ENCODE data around the gene TANGO6. TPM values are rescaled to one million over a fixed set of nuclear protein-coding genes. Genes with fewer than 3 reads are reported as not detected.

TANGO6 gene
- polyA plus RNA-seq, 1 donor, result 6.2 TPM

DNA sequence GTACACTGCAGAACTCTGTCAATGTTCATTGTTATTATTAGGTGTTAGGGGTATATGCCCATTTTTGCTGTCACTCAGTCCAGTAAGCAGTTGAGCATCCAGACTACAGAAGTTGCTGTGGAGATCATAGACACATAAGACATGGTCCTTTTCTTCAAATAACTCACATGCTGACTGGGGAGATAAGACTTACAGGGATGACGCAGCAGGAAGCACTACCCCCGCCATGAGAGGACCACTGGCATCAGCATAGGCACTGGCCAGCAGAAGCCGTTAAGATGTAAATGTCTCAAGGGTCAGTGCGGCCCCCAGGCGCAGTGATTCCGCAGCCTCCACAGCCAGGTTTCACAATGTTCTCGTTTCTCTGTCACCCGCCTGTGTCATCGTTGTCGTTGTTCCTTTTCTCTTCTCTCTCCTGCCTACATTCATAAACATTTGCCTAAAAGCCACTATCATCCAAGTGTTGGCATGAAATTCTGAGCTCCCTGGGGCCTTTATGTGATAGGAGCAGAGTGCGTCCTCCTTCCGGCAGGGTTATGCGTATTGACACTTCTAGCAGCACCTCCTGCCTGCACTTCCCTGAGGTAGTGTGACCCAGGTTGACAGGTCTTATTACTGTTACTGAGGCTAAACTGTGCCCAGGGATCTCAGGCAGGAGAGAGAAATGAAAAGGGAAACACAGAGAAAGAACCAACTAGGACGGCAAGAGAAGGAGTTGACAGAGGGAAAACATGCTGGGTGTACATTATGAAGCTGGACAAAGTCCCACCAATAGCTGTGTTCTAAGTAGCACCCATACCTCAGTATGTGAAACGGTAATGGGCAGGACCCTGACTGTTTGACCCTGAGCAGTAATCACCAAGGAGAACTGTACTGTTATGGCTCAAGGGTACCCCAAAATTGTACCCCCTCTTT is 17.9 kb downstream of the TANGO6 start:
- DNase-seq, result no peak

DNA sequence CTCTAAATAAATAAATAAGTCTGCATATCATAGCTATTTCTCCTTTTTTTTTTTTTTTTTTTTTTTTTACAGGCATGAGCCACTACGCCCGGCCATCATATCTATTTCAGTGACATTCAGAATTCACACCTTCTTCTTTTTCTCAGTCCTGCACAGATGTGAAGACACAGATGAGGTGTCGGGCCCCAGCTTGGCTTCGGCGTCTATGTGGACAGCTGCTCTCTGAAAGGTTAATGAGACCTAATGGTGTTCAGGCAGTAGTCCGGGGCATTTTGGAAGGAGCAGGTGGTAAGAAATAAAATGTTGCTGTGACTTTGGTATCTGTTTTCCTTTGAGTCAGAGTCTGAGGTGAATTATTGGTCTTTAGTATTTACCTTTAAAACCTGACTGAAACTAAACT is 23.6 kb downstream of the TANGO6 start:
- DNase-seq, result no peak

DNA sequence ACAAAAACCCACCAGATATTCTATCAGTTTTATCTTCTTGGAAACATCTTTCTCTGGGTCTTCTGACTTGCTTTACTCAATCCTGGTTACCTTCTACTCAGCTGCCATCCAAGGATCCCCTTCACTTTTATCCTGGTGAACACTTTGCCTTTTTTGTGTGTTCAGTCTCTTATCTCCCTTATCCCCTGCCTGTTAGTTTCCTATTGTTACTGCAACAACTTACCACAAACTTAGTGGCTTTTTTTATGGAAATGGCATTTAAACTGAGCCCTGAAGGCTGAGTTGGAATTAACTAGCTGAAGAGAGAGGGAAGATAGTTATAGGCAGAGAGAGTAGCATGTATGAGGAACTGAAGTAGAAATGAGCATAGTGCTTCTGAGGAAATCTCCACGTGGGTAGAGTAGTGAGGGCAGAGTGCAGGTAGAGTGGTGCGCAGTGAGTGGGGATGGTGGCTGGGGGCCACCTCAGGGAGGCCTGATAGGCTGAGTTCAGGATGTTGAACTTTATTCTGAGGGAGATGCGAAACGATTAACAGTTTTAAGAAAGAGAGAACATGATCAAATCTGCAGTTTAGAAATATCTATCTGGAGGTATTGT is 26.3 kb downstream of the TANGO6 start:
- DNase-seq, result no peak

DNA sequence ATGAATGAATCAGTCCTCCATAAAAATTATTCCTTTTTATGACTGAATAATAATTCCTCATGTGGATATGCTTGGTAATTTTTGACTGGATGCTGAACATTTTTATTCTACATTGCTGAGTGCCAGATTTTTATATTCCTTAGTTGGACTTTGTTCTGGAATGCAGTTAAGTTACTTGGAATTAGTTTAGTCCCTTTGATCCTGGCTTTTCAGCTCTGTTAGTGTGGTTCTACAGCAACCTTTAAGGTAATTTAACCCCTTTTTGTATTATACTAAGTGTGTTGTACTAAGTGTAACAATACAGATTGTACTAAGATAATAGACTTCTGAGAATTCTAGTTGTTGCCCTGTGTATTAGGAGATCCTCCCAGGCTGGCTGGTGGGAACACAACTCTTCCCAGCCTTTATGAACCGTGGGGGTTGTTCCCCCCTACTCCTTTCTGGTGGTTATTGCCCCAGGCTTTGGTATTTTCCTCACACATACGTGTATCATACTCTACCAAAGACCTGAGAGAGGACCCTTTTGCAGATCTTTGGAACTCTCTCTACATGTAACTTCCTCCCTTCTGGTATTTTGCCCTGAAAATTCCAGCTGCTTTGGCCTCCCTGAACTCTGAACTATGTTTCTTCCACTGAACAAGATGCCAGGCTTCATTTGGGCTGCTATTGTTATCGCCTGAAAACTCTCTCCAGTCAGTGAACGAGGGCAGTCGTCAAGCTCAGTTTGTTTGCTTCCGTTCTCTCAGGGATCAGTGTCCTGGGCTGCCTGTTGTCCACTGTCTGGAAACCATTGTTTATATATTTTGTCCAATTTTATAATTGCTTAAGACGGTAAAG is 30.5 kb downstream of the TANGO6 start:
- DNase-seq, result no peak

DNA sequence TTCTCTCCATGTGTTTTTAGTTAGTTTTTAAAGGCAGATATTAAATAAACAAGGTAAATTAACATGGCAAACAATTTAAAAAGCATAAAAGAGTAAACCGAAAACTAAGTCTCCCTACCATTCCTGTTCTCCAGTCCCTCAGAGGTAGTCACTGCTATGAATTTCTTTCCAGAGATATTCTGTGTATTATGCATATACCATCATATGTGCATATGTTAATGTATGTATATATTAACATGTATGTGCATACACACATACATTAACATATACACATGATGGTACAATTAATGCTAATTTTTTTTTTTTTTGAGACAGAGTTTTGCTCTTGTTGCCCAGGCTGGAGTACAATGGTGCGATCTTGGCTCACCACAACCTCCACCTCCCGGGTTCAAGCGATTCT is 32.5 kb downstream of the TANGO6 start:
- DNase-seq, result no peak

DNA sequence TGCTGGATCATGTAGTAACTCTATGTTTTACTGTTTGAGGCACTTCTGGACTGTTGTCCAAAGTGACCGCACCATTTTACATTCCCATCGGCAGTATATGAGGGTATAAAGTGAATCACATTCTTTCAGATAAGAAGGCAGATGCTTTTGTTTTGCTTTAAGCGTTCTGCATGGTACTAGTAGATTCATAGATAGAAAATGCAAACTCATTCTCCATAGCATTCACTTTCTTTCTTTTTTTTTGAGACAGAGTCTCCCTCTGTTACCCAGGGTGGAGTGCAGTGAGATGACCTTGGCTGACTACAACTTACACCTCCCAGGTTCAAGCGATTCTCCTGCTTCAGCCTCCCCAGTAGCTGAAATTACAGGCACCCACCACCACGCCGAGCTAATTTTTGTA is 40.4 kb downstream of the TANGO6 start:
- DNase-seq, result no peak

DNA sequence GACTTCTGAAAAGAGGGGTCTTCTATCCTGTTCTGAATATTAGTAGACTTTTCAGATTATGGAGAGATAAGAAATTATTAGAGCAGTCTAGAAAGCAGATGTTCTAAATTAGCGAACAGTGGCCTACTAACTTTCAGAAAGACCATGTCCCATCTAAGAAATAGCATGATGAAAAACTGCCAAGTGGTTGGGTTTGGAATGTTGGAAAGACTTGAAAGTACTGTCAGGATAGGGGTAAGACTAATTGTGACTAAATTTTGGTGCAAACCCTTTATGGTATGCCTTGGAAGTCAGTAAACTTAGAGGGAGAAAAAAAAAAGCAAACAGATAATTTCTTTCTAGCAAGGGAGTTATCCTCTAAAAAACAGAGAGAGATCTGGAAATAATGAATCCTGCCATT is 41.1 kb downstream of the TANGO6 start:
- DNase-seq, result no peak

DNA sequence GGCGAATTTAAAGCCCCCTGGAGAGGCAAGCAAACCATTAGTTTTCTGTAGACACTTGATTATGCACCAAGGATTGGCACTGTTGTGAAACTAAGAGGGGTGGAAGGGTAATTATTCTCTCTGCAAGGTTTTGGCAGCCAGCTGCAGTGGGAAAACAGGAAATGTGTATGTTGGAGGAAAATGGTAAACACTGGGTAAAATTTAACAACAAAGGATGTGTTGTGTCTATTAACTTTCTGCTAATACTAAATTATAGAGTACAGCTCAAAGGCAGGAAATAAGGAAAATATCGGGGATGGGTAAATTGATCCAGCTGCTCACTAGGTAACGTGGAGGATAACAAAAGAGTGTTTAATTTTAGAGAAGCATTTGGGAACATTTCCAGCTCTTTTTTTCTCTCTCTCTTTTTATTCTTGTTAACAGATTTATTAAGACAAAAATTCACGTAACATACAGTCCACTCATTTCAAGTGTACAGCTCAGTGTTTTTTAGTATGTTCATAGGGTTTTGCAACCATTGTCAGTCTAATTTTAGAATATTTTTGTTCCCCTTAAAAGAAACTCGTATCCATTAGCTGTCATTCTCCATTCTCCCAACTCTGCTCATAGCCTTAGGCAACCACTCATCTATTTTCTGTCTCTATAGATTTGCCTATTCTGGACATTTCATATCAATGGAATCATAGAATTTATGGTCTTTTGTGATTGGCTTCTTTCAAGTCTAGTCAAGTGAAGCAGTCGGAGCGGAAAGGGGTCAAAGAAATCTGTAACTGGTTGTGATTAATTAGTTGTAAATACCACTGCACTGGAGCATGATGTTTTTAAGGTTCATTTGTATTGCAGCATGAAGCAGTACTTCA is 41.8 kb downstream of the TANGO6 start:
- DNase-seq, result no peak

DNA sequence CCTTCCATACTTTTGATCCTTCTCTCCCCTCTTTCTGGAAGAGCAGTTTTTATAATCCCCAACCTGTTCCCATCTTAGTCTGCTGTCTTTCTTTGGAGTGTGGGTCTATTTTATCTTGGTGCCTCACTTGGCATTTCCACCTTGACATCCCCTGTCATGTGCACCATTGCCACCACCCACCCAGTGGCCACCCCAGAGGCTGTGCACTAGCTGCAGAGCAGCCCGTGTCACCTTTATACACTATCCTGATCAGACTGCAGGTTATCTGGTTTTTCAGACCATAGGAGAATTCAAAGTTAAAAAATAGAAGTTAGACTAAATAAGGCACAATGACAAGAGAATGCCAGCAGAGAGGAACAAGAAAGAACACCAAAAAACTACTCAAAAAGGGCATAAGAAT is 43.8 kb downstream of the TANGO6 start:
- DNase-seq, result no peak

DNA sequence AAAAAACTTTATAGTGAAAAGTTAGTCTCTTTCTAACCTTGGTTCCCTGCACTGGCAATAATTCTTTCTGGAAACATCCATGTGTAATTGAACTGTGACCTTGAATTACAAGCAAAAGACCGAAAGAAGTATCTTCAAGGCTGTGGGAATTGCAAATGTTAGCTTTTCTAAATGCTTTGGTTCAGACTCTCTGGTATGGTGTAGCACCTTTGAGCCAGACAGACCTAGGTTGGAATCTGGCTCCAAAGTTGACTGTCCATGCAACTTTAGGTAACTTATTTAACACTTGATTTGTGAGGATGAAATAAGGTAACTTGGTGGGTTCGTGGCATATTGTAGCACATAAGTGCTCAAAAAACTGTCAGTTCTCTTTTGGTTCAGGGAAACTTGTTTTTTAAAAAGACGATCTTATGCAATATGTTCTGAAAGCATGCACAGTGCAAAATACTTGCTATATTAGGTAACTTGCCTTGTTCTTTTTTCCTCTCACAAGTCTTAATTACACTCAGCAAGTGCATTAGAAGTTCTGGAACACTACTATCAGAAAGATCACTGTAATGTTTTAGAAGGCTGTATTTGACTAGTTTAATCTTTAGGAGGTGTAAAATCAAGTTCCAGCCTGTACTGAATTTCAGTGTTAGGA is 46.3 kb downstream of the TANGO6 start:
- no peak for DNase-seq

DNA sequence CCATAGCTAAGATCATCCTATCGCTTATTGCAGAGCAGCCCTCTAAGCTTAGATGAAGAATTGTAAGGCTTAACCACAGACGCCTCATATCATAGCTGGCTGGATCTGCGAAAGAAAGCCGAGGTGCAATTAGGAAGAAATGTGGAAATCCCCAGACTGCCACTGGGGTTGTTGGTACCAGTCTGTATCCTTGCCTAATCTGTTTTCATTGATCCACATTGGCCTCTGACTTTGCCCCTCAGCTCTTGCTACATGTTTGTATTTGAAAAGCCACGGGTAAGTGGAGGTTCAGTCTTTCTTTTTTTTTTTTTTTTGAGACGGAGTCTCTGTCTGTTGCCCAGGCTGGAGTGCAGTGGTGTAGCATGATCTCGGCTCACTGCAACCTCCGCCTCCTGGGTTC is 48.9 kb downstream of the TANGO6 start:
- DNase-seq, result no peak

DNA sequence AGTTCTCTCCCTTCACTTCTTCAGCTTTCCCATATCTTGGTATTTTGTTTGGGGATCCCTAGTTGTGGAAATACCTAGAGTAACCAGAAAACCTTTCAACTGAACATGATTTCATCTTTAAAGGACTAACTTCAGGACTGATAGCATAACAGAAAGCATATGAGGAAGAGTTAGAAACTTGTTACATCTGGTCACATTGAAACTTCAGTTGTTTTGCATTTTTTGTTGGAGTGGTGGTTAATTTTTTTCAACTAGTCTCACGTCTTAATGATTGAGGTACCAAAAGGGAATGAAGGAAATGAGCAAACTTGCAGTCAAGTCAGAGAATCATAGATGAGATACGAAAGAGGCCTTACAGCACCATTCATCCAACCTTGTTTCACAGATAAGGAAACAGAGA is 49.6 kb downstream of the TANGO6 start:
- DNase-seq, result no peak

DNA sequence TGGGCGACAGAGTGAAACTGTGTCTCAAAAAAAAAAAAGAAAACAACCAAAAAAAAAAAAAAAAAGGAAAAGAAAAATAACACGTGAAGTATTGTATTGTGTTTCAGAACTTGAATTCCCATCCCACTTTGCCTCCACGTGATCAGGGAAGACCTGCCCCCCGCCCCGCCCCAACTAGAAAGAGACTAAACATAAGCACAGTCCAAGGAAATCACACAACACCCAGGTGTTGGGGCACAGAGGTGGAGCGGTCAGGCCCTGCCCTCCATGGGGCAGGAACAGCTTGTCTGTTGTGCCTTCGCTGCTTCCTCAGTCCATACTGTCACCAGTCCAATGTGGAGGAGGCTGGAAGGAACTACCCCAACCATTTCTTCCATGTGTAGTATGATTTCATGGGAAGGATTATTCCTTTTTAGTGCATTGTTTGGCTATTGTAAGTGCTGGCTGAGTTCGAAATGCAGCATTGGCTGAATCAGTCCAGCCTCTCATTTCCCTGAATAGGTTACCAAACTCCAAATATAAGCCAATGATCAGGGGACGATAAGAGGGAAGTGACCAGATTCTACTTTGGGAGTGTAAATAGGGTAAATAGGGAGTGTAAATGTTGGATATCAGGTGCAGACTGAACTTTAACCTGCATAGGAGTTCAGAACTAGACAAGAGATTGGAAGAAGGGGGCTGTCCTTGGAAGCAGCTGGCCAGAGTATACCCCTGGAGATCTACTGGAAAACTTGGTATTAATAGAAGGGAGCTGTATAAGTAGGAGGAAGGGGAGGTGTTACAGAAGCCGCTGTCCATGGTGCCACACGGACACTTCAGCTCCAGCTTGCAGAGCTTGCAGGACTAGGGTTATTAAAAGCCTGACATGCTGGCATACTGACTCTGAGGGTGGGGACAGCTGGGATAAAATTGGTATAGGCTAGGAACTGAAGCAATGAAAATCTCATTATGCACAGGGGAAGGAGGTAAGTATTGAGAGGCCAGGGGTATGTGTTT is 50.7 kb downstream of the TANGO6 start:
- DNase-seq, result peak; percentile 61

DNA sequence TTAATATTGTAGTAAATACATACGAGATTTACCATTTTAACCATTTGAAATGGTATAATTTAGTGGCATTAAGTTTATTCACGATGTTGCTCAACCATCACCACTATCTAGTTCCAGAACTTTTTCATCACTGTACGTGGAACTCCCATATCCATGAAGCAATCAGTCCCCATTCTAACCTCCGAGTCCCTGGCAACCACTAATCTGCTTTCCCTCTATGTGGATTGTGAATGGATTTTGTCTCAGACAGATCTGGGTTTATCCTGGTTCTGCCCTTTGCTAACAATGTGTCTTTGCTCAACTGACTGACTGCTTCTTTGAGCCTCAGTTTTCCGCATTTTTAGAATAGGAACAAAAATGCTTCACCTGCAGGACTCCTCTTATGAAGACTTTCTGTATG is 51.4 kb downstream of the TANGO6 start:
- DNase-seq, result no peak

DNA sequence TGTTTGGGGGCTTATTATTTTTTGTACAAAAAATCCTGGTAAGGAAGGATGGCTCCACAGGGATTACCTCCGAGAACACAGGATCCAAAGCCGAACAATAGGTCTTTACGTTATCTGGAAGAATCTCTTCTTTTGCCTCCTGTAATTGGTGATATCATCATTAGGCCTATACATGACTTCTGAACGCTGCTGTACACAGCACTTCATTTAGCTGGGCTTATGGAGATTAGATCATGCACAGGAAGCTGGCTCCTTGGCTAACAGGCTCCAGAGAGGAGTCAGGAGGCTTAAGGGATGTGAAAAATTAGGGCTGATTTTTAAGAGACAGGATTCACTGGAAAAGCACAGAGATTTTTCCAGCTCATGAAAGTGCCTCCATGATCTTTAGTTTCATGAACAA is 54.7 kb downstream of the TANGO6 start:
- no peak for DNase-seq

DNA sequence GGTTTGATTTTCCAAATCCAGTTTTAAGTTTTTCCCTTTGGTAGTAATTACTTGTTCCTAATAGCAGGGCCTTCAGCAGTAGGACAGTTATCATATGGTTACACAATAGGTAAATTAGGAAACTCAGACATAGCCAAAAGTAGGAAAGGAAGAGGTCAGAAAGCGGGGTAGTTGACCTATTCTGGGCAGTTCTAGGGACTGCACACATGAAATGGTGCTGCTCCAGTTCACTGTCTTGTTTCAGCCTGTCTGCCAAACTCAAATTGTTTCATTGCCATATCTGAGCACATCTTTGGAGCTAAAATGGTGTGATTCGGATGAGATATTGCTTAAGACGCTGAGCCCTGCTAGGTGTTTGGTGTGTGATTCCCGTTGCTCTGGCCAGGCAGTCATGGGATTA is 56.7 kb downstream of the TANGO6 start:
- DNase-seq, result no peak

DNA sequence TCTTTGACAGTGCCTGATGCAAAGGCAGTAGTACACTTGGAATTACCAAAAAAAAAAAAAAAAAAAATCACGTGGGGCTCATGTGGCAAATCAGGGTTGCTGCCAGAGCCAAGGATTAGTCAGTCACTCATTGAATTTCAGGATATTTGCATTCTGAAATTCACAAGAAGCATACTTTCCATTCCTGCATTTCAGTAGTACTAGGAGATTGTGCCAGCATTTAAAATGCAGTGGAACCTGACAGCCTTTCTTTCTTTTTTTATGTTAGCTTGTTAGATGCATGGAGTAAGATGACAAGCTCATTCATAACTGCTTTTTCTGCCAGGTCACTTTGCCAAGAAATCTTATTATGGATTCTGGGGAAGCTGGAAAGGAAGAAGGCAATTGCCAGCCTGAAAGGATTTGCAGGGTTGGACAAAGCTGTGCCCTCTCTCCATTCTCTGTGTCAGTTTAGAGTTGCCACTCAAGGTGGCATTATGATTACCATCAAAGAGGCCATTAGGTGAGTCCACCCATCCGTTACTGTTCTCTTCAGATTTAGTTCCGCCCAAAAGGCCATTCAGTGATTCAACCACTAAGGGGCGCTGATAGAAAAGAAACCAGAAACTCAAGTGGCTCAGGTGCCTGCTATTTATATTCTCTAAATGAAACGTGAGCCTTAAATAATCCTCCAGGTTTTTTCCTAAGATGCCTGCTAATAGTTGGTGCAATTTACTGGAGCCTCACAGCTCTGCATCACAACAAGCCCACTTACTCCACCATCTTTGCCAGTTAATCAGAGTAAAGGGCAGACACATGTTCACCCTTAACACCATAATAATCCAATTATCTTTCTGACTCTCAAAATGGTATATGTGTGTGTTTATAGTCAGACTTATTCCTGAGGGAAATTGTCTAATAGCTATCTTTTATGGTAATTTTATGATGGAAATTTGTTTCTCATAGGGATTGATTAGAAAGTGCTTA is 59.0 kb downstream of the TANGO6 start:
- DNase-seq, result peak; percentile 82

DNA sequence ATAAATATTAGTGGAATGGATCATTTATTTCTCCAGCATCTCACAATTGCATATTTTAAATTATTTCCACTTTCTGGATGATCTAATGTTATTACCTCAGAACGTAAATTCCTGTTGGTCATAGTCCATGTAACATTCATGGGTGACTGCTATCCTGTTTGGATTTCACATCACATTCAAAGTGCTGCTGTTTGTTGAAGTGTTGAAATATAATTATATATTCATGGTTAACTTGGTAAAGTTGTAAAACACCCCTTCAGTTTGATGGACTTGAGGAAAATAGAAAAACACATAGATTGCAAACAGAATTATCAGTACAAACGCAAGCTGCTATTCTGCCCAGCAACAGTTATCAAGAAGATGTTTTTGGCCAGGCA is 59.6 kb downstream of the TANGO6 start:
- no peak for DNase-seq

DNA sequence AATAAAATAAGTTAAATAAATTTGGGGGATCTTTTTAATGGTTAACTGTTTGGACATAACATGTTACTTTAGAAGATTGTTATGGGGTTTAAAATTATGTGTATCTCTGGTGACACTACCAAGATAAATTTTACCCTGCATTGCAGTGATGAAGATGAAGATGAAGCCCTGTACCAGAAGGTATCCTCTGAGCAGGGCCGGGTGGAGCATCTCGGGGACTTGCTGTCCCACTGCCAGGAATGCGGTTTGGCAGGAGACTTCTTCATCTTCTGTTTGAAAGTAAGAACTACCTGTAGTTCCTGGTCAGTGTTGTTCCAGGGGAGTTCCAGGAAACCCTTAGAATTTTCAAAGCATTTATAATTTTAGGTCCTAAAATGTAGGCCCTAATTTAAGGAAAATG is 64.0 kb downstream of the TANGO6 start:
- no peak for DNase-seq

All from left kidney (tissue), 2 donors.